Esophagus squamous epithelium (tissue), 5 donors: ENCODE results near the gene PTBP3. TPM values are rescaled to one million over a fixed set of nuclear protein-coding genes. Genes with fewer than 3 reads are reported as not detected.

Experiments
- DNase-seq: peaks from one replicate; lab custom pipeline; 2025; lab: John Stamatoyannopoulos, UW
- H3K27ac ChIP-seq, 4 donors: fragments of 200-600 bp; sonication (generic); one replicate each; pipeline ENCODE4 v1.5.1; 2016 to 2019; ENCODE audit warnings: mild to moderate bottlenecking in 1 of 4
- H3K27me3 ChIP-seq, 4 donors: fragments of 200-600 bp; sonication (generic); 1 replicate in 3 of 4; 2 replicates in 1 of 4; pipeline versions ENCODE4 v1.5.1 to v1.6.0; 2017 to 2021; ENCODE audit warnings: antibody characterized with exemption in 1 of 4
- H3K36me3 ChIP-seq, 3 donors: fragments of 200-600 bp; sonication (generic); one replicate each; pipeline ENCODE4 v1.5.1; 2016 to 2019
- H3K4me1 ChIP-seq, 3 donors: fragments of 200-600 bp; sonication (generic); one replicate each; pipeline ENCODE4 v1.5.1; 2017 to 2019
- H3K4me3 ChIP-seq, 4 donors: fragments of 200-600 bp; sonication (generic); 1 replicate in 3 of 4; 2 replicates in 1 of 4; pipeline ENCODE4 v1.5.1; 2016 to 2019; ENCODE audit warnings: mild to moderate bottlenecking in 2 of 4, moderate library complexity in 1 of 4
- H3K9me3 ChIP-seq, 3 donors: fragments of 200-600 bp; sonication (generic); one replicate each; pipeline ENCODE4 v1.5.1; 2016 to 2019
- POLR2A ChIP-seq, 4 donors: fragments of 450-650 bp; IDR thresholded peaks; one replicate each; pipeline ENCODE4 v1.6.1; 2017; ENCODE audit warnings: antibody characterized with exemption in 4 of 4, mild to moderate bottlenecking in 4 of 4, moderate library complexity in 3 of 4
- WGBS, 2 donors: methylation state at CpG; one replicate each; pipeline ENCODE4 v1.1.5; 2018; 5-methylcytosine and 5-hydroxymethylcytosine counted together
- intact Hi-C: fragments of 100-400 bp; cut with DNase I; formaldehyde crosslinking; loops from one replicate; pipeline ENCODE4 v1.15.0; 2022
- total RNA-seq, 4 donors: library from RNA; depleted of rRNA; stranded (reverse); fragments of >200 nt; gene quantifications; one replicate each; pipeline ENCODE4 v1.1.0, GENCODE V29; 2016
- TF ChIP-seq, protein P1 (sequence below), 6 experiments: fragments of 450-650 bp in 4 of 6; fragments of 200-600 bp in 2 of 6; sonication (generic) in 2 of 6; IDR thresholded peaks; one replicate each; pipeline ENCODE4 v1.5.1; 2016 to 2019; ENCODE audit warnings: antibody characterized with exemption in 6 of 6, mild to moderate bottlenecking in 4 of 6, moderate library complexity in 4 of 6
- donor health status: DM: yes; HTN: yes; CAD: no.

Gene PTBP3
- total RNA-seq, 4 donors from 2014 or later, result 71.9 to 113 (median 88.8) TPM

DNA sequence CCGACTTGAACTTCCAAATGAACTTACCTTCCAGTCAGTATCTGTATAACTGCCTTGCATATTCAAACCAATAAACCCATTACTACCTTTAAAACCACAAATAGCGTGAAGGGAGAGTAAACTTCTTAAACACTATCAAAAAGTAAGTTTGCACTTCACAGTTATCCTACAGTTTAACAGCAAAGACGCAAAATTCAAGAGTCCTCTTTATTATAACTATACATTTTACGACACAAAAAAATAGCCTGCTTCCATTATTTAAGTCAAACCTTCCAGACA, 1.8 kb downstream of the PTBP3 start:
- intact Hi-C loops, result no loop called here
- H3K4me3 ChIP-seq, result peak overlapping the region; percentile 78 to 100 (median 88)
- peak overlapping the region; percentile 37 to 100 (median 99) for H3K27ac ChIP-seq
- no peak for DNase-seq
- 14 to 25% methylated on average over 4 of the region's 4 CpGs for WGBS, 2 donors
- H3K36me3 ChIP-seq, result no peaks in the 10 kb centered on the region
- peaks cover 0 to 65% (median 21%) of the 10 kb centered on the region in 3 donors for H3K4me1 ChIP-seq
- H3K27me3 ChIP-seq, result no peaks in the 10 kb centered on the region
- no peaks in the 10 kb centered on the region for H3K9me3 ChIP-seq
- TF ChIP-seq, protein P1, sequence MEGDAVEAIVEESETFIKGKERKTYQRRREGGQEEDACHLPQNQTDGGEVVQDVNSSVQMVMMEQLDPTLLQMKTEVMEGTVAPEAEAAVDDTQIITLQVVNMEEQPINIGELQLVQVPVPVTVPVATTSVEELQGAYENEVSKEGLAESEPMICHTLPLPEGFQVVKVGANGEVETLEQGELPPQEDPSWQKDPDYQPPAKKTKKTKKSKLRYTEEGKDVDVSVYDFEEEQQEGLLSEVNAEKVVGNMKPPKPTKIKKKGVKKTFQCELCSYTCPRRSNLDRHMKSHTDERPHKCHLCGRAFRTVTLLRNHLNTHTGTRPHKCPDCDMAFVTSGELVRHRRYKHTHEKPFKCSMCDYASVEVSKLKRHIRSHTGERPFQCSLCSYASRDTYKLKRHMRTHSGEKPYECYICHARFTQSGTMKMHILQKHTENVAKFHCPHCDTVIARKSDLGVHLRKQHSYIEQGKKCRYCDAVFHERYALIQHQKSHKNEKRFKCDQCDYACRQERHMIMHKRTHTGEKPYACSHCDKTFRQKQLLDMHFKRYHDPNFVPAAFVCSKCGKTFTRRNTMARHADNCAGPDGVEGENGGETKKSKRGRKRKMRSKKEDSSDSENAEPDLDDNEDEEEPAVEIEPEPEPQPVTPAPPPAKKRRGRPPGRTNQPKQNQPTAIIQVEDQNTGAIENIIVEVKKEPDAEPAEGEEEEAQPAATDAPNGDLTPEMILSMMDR (IDR thresholded peaks at IDR 0.05), result no peak
- no peak for TF ChIP-seq POLR2A (IDR thresholded peaks at IDR 0.05)

DNA sequence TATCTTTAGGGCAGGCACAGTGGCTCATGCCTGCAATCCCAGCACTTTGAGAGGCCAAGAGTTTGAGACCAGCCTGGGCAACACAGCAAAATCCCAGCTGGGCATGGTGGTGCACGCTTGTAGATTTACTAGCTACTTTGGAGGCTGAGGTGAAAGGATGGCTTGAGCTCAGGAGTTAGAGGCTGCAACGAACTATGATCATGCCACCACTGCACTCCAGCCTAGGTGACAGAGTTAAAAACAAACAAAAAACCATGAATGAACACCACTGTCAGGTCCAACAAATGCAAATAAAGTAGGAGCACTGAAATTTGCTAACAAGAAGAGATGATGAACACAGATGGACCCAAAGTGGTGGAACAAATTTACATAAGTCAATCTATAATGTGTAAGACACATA, 4.9 kb downstream of the PTBP3 start:
- Histone ChIP-seq H3K27me3 (no peaks in the 10 kb centered on the region), H3K9me3 (no peaks in the 10 kb centered on the region), H3K36me3 (no peaks in the 10 kb centered on the region), H3K4me1 (peaks cover 0 to 86% (median 40%) of the 10 kb centered on the region in 3 donors), H3K4me3 (no peak overlapping the region), H3K27ac (peak overlapping the region in 2 of 4 donors; percentile 21 to 40)
- DNase-seq, result no peak
- TF ChIP-seq, protein P1 (IDR thresholded peaks at IDR 0.05), result no peak
- TF ChIP-seq POLR2A (IDR thresholded peaks at IDR 0.05), result no peak
- WGBS, 2 donors, result 73 to 83% methylated on average over 2 of the region's 2 CpGs
- intact Hi-C loops, result no loop called here

DNA sequence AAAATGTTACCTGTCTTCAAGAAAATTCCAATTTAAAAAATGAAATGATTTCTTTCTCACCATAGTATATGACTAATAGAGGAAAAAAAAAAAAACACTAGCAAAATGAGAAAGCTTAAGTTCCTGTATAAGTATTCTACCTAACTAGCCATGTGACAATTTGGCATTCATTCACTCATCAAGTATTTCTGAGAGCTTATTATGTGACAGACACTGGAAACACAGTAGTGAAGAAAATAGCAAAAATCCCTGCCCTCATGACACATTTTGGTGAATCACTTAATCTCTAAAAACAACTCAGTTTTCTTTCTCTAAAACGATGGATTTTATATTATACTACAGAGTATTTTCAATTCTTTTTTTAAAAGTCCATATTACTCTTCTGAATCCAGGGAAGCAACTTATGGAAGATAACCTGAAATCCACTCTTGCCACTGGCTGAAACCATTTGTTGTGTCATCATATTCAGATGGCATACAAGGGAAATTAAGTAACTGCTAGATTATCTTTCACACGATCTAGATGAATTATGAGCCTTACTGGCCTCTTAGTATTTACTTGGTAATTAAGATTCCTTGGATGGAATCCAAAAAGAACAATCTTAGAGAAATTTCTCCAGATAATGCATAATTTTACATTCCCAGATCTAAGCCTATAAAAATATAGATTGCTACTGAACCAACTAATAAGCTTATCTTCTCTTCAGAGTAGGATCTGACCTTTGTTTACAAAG, 5.5 kb downstream of the PTBP3 start:
- intact Hi-C loops, result no loop called here
- no peaks in the 10 kb centered on the region for H3K27me3 ChIP-seq
- peak overlapping the region in 2 of 4 donors; percentile 21 to 40 for H3K27ac ChIP-seq
- 13 to 17% methylated on average over 2 of the region's 2 CpGs for WGBS, 2 donors
- H3K9me3 ChIP-seq, result no peaks in the 10 kb centered on the region
- H3K4me3 ChIP-seq, result no peak overlapping the region
- DNase-seq, result no peak
- H3K4me1 ChIP-seq, result peaks cover 0 to 93% (median 44%) of the 10 kb centered on the region in 3 donors
- no peak for TF ChIP-seq POLR2A (IDR thresholded peaks at IDR 0.05)
- peaks cover 0 to 5% (median 0%) of the 10 kb centered on the region in 3 donors for H3K36me3 ChIP-seq

DNA sequence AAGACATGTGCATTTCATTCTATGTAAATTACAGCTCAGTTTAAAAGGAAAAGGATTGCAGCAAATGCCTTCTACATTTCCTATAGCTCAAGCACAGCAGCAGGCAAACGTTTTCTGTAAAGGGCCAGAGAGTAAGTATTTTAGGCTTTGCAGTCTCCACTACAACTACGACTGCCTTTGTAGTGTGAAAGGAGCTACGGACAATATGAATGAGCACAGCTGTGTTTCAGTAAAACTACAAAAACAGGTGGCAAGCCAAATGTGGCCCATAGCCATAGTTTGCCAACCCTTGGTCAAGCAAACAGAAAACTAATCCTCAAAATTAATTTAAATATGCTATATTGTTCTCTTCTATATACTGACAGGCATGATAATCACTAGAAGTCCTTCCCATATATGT, 7.2 kb downstream of the PTBP3 start:
- DNase-seq, result no peak
- TF ChIP-seq POLR2A (IDR thresholded peaks at IDR 0.05), result no peak
- H3K36me3 ChIP-seq, result peaks cover 0 to 7% (median 0%) of the 10 kb centered on the region in 3 donors
- no peak overlapping the region for H3K4me3 ChIP-seq
- no peaks in the 10 kb centered on the region for H3K27me3 ChIP-seq
- H3K9me3 ChIP-seq, result no peaks in the 10 kb centered on the region
- intact Hi-C loops, result no loop called here
- H3K27ac ChIP-seq, result peak overlapping the region; percentile 17 to 51 (median 48)
- H3K4me1 ChIP-seq, result peaks cover 0 to 91% (median 46%) of the 10 kb centered on the region in 3 donors
- WGBS, 2 donors, result 38 to 54% methylated on average over 3 of the region's 3 CpGs

DNA sequence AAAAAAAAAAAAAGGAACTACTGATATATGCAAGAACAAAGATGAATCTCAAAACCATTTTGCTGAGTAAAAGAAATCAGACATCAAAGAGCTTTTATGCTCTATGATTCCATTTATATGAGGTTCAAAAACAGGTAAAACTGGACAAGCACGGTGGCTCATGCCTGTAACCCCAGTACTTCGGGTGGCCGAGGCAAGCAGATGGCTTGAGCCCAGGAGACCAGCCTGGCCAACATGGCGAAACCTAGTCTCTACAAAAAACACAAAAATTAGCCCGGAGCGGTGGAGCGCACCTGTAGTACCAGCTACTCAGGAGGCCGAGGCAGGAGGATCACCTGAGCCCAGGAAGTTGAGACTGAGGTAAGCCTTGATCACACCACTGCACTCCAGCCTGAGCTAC, 7.8 kb downstream of the PTBP3 start:
- intact Hi-C loops, result no loop called here
- Histone ChIP-seq H3K27me3 (no peaks in the 10 kb centered on the region), H3K36me3 (peaks cover 0 to 7% (median 0%) of the 10 kb centered on the region in 3 donors), H3K9me3 (no peaks in the 10 kb centered on the region), H3K4me3 (no peak overlapping the region), H3K4me1 (peaks cover 0 to 86% (median 46%) of the 10 kb centered on the region in 3 donors), H3K27ac (peak overlapping the region; percentile 17 to 51 (median 48))
- 48 to 61% methylated on average over 6 to 7 of the region's 8 CpGs for WGBS, 2 donors
- no peak for DNase-seq
- TF ChIP-seq, protein P1 (IDR thresholded peaks at IDR 0.05), result no peak
- TF ChIP-seq POLR2A (IDR thresholded peaks at IDR 0.05), result no peak

DNA sequence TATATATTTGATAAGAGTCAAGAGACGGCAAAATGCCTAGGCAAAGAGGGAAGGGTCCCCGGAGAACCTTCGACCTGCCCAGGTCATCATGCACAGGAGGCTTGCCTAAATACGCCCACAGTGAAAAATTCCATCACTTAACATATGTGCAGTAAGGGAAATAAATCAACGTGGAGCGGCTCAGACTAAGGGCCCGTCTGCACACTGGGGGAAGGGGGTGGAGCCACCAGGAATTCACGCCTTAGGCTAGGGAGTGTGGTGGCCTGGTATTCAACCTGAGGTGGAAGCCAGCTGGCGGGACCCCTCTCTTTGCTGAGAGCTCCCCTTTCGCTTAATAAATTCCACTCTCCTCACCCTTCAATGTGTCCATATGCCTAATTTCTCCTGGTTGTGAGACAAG, 8.3 kb downstream of the PTBP3 start:
- intact Hi-C loops, result no loop called here
- H3K4me1 ChIP-seq, result peaks cover 0 to 81% (median 43%) of the 10 kb centered on the region in 3 donors
- peaks cover 0 to 7% (median 0%) of the 10 kb centered on the region in 3 donors for H3K36me3 ChIP-seq
- DNase-seq, result no peak
- TF ChIP-seq, protein P1 (IDR thresholded peaks at IDR 0.05), result no peak
- no peak for TF ChIP-seq POLR2A (IDR thresholded peaks at IDR 0.05)
- H3K27me3 ChIP-seq, result no peaks in the 10 kb centered on the region
- H3K27ac ChIP-seq, result peak overlapping the region in 3 of 4 donors; percentile 39 to 51 (median 48)
- H3K9me3 ChIP-seq, result no peaks in the 10 kb centered on the region
- H3K4me3 ChIP-seq, result no peak overlapping the region
- 48 to 76% methylated on average over 9 to 10 of the region's 10 CpGs for WGBS, 2 donors
